Activated naive CD8-positive, alpha-beta T cell treated with anti-CD3 and anti-CD28 coated beads for 36 hours (primary cell): Measurements from ENCODE around the gene HS6ST3. TPM values are rescaled to one million over a fixed set of nuclear protein-coding genes. Genes with fewer than 3 reads are reported as not detected.

Experiments
- DNase-seq: peaks from one replicate; pipeline ENCODE4 v3.0.0; 2021
- H3K27ac Mint-ChIP-seq: one replicate; pipeline ENCODE4 v1.8.0; 2022; ENCODE audit warnings: mild to moderate bottlenecking, moderate library complexity, mixed read lengths
- H3K27me3 Mint-ChIP-seq: one replicate; pipeline ENCODE4 v1.8.0; 2022; ENCODE audit warnings: mild to moderate bottlenecking, mixed read lengths
- H3K36me3 Mint-ChIP-seq: one replicate; pipeline ENCODE4 v1.8.0; 2021; ENCODE audit warnings: mild to moderate bottlenecking, mixed read lengths
- H3K4me1 Mint-ChIP-seq: one replicate; pipeline ENCODE4 v1.8.0; 2021; ENCODE audit warnings: mixed read lengths
- H3K4me3 Mint-ChIP-seq: one replicate; pipeline ENCODE4 v1.8.0; 2022; ENCODE audit warnings: mild to moderate bottlenecking, moderate library complexity, mixed read lengths
- H3K9me3 Mint-ChIP-seq: one replicate; pipeline ENCODE4 v1.8.0; 2022; ENCODE audit warnings: mixed read lengths
- total RNA-seq, 2 experiments: library from RNA; stranded (reverse); gene quantifications; one replicate each; pipeline ENCODE4 v1.2.3, GENCODE V29; 2021

HS6ST3 gene
- total RNA-seq, 2 experiments from 2014 or later, result not detected

GRCh38 chr13:96621634-96622183 lies 531.8 kb downstream of the HS6ST3 start:
- no peak overlapping the region for H3K4me3 Mint-ChIP-seq
- H3K27ac Mint-ChIP-seq, result no peak overlapping the region
- H3K27me3 Mint-ChIP-seq, result no peaks in the 10 kb centered on the region

GRCh38 chr13:96629331-96629730 lies 539.4 kb downstream of the HS6ST3 start:
- Mint-ChIP-seq H3K4me1 (no peaks in the 10 kb centered on the region), H3K9me3 (peaks cover 2% of the 10 kb centered on the region), H3K27ac (no peak overlapping the region), H3K4me3 (no peak overlapping the region), H3K36me3 (no peaks in the 10 kb centered on the region), H3K27me3 (no peaks in the 10 kb centered on the region)
- DNase-seq, result no peak

More at GRCh38 chr13:96621634-96622183, 531.8 kb downstream of the HS6ST3 start:
- Mint-ChIP-seq H3K36me3 (no peaks in the 10 kb centered on the region), H3K4me1 (no peaks in the 10 kb centered on the region), H3K9me3 (peaks cover 4% of the 10 kb centered on the region)
- DNase-seq, result no peak

GRCh38 chr13:96632536-96633320 lies 542.8 kb downstream of the HS6ST3 start:
- Mint-ChIP-seq H3K27ac (no peak overlapping the region), H3K9me3 (peaks cover 2% of the 10 kb centered on the region), H3K4me3 (no peak overlapping the region), H3K4me1 (no peaks in the 10 kb centered on the region), H3K27me3 (no peaks in the 10 kb centered on the region), H3K36me3 (no peaks in the 10 kb centered on the region)
- DNase-seq, result no peak

- no peak overlapping the region for H3K27ac Mint-ChIP-seq
- H3K9me3 Mint-ChIP-seq, result peaks cover 6% of the 10 kb centered on the region
- no peak for DNase-seq
- no peaks in the 10 kb centered on the region for H3K4me1 Mint-ChIP-seq
- H3K4me3 Mint-ChIP-seq, result no peak overlapping the region
- H3K27me3 Mint-ChIP-seq, result no peaks in the 10 kb centered on the region
- no peaks in the 10 kb centered on the region for H3K36me3 Mint-ChIP-seq
These were observed 546.2 kb downstream of the HS6ST3 start for GRCh38 chr13:96636001-96636709.

DNA sequence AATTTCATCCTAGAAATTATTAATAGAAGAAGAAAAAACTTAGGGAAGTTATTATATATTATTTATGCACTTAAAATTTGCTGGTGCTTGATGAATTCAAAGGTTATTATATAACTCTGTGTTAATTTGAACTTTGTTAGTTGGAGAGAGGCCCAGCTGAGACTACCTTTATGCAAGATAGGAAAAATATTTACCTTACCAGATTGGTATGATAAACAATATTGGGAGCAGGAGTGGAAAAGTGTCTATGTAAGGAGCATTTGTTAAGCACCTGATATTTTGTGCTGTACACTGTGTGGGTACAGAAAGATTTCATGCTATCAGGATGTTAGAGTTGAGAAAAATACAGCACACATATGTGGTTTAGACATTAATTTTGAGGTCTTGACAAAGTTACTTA lies 547.1 kb downstream of the HS6ST3 start:
- Mint-ChIP-seq H3K4me1 (no peaks in the 10 kb centered on the region), H3K4me3 (no peak overlapping the region), H3K36me3 (no peaks in the 10 kb centered on the region), H3K9me3 (peaks cover 6% of the 10 kb centered on the region), H3K27ac (no peak overlapping the region), H3K27me3 (no peaks in the 10 kb centered on the region)
- no peak for DNase-seq

GRCh38 chr13:96646101-96646500 lies 556.2 kb downstream of the HS6ST3 start:
- no peaks in the 10 kb centered on the region for H3K36me3 Mint-ChIP-seq
- H3K27ac Mint-ChIP-seq, result no peak overlapping the region
- H3K4me1 Mint-ChIP-seq, result no peaks in the 10 kb centered on the region
- H3K9me3 Mint-ChIP-seq, result peaks cover 8% of the 10 kb centered on the region
- no peak for DNase-seq
- no peaks in the 10 kb centered on the region for H3K27me3 Mint-ChIP-seq
- no peak overlapping the region for H3K4me3 Mint-ChIP-seq

GRCh38 chr13:96646515-96647211 lies 556.8 kb downstream of the HS6ST3 start:
- Mint-ChIP-seq H3K27me3 (no peaks in the 10 kb centered on the region), H3K36me3 (no peaks in the 10 kb centered on the region), H3K4me1 (no peaks in the 10 kb centered on the region), H3K27ac (no peak overlapping the region), H3K4me3 (no peak overlapping the region), H3K9me3 (peaks cover 8% of the 10 kb centered on the region)
- DNase-seq, result no peak

GRCh38 chr13:96650301-96650886 lies 560.5 kb downstream of the HS6ST3 start:
- Mint-ChIP-seq H3K27me3 (no peaks in the 10 kb centered on the region), H3K4me1 (no peaks in the 10 kb centered on the region), H3K27ac (no peak overlapping the region), H3K9me3 (peaks cover under 1% of the 10 kb centered on the region), H3K4me3 (no peak overlapping the region), H3K36me3 (no peaks in the 10 kb centered on the region)
- no peak for DNase-seq

DNA sequence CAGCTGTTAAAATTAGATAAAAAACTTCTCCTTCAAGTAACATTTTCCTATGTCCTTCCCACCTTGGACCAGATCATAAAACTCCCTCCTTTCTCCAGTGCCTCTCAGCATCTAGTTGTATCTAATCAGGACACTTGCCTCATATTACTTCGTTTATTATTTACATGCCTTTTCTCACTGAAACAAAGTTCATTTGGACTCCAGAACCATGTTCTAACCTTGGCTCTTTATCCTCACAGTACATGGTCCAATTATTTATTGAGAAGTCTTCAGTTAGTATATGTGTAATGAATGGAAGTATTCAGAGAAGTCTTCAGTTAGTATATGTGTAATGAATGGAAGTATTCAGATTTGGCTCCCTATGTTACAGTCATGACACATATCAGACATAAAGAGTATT lies 561.7 kb downstream of the HS6ST3 start:
- DNase-seq, result no peak
- Mint-ChIP-seq H3K36me3 (no peaks in the 10 kb centered on the region), H3K27ac (no peak overlapping the region), H3K9me3 (no peaks in the 10 kb centered on the region), H3K4me3 (no peak overlapping the region), H3K27me3 (no peaks in the 10 kb centered on the region), H3K4me1 (no peaks in the 10 kb centered on the region)

GRCh38 chr13:96652506-96652905 lies 562.6 kb downstream of the HS6ST3 start:
- no peak overlapping the region for H3K4me3 Mint-ChIP-seq
- no peaks in the 10 kb centered on the region for H3K4me1 Mint-ChIP-seq
- no peak overlapping the region for H3K27ac Mint-ChIP-seq
- H3K36me3 Mint-ChIP-seq, result no peaks in the 10 kb centered on the region
- peaks cover 4% of the 10 kb centered on the region for H3K9me3 Mint-ChIP-seq
- H3K27me3 Mint-ChIP-seq, result no peaks in the 10 kb centered on the region
- DNase-seq, result no peak

DNA sequence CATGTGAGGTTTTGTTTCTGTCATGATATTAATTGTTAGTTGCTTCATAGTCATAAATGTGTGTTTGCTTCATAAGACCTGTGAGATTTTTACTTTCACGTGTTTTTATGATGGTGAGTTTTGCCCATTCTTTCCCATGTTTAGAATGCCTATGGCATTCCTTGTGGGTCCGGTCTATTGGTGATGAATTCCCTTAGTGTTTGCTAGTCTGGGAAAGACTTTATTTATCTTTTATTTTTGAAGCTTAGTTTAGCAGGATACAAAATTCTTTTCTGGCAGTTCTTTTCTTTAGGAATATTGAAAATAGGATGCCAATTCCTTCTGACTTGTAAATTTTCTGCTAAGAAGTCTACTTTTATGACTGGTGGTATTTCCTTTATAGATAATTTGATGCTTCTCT lies 571.7 kb downstream of the HS6ST3 start:
- Mint-ChIP-seq H3K9me3 (peaks cover 19% of the 10 kb centered on the region), H3K4me1 (no peaks in the 10 kb centered on the region), H3K36me3 (no peaks in the 10 kb centered on the region), H3K4me3 (no peak overlapping the region), H3K27ac (no peak overlapping the region), H3K27me3 (no peaks in the 10 kb centered on the region)
- no peak for DNase-seq

DNA sequence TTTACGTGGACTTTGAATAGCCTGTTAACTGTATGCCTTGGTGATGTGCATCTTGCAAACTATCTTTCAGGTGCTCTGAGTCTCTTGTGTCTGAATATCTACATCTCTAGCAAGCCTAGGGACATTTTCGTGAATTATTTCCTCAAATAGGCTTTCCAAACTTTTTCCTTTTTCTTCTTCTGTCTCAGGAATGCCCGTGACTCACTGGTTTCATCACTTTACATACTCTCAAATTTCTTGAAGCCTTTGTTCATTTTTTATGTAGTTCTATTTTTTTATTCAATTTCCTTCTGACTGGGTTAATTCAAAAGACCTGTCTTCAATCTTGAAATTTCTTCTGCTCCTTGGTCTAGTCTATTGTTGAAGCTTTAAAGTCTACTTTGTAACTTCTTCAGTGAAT lies 572.1 kb downstream of the HS6ST3 start:
- Mint-ChIP-seq H3K36me3 (no peaks in the 10 kb centered on the region), H3K27me3 (no peaks in the 10 kb centered on the region), H3K4me3 (no peak overlapping the region), H3K27ac (no peak overlapping the region), H3K4me1 (no peaks in the 10 kb centered on the region), H3K9me3 (peaks cover 19% of the 10 kb centered on the region)
- no peak for DNase-seq

DNA sequence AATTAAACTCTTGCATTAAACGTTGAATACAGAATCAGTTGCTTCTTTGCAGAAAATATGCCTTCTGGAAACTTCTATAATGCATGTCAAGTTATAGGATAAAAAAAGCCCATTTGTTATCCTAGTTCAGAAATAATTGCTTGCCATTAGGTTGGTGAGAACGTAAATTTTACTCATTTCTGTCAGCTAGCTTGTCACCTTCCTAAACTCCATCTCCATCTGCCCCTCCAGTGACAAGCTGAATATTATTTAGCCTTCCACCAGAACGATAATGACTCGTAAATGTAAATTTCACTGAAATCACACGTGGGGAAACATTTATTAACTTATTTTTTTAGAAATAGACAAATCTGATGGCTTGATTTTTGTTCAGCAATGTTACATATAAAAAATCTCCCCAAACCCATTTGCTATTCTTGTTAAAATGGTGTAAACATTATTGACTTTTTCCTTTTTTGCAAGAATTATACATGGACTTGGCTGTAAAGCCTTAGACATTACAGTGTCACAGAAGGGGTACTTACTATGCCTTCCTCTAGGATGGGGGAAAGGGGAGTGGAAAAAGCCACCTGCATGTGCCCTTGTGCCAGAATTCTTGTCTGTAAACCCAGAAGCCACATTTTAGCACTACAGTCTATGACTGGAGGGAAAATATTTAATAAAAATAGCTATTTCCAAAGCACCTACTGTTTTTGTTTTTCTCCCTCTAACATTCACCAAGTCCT lies 577.5 kb downstream of the HS6ST3 start:
- Mint-ChIP-seq H3K9me3 (peaks cover 4% of the 10 kb centered on the region), H3K36me3 (no peaks in the 10 kb centered on the region), H3K27ac (no peak overlapping the region), H3K4me3 (no peak overlapping the region), H3K4me1 (no peaks in the 10 kb centered on the region), H3K27me3 (no peaks in the 10 kb centered on the region)
- no peak for DNase-seq

DNA sequence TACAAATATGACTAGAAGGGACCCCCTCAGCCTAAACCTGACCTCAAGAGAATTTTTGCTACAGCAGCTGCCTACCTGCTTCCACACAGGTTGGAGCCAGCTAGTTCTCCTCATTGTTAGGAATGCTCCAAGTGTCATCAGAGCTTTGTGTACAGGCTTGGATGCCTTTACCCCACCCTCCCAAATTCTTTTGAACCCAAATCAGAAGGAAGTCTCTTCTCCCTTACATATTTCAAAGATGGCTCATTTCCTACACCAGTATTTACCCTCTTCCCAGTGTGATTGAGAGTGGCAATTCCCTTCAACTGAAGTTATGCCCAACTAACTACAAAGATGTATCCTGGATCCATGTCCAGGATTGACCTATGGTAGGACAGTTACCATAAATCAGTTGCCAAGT lies 581.2 kb downstream of the HS6ST3 start:
- Mint-ChIP-seq H3K4me1 (no peaks in the 10 kb centered on the region), H3K27ac (no peak overlapping the region), H3K9me3 (peaks cover 2% of the 10 kb centered on the region), H3K36me3 (no peaks in the 10 kb centered on the region), H3K27me3 (no peaks in the 10 kb centered on the region), H3K4me3 (no peak overlapping the region)
- DNase-seq, result no peak
